ENCODE results near the gene MUC4. TPM values are rescaled to one million over a fixed set of nuclear protein-coding genes. Genes with fewer than 3 reads are reported as not detected.

The MUC4 gene
- total and polyA plus RNA-seq, 9 donors: 0.02 to 0.99 (median 0.31) TPM; not detected in 2

DNA sequence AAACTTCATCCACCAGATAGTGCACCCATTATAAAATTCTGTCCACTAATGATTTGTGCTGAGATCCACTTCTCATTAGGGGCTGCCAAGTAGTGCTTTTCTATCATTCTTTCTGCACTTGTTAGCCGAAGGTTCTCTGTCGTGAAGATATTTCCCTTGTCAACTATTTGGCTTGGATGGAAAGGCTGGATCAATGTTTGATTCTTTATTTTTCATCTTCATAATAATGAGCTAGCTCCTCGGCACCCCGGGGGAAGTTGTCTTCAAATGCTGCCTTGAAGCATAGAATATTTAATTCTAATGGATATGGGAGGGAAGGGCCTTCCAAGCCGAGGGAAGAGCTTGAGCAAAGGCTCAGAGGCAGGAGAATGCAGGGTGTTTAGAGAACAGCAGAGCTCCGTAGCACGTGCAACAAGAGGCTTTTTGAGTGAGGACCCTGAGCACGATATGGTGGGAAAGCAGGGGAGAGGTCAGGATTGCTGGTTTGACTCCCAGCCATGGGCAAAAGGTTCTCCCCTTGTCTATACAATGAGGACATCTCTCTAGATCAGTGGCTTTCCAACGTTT lies 107.2 kb downstream of the MUC4 start:
- H3K36me3 ChIP-seq: no peaks in the 10 kb centered on the region
- intact Hi-C loops (cut with DNase I): no loop called here
- WGBS, 3 donors: 51 to 71% (median 63%) methylated on average over 9 of the region's 9 CpGs

DNA sequence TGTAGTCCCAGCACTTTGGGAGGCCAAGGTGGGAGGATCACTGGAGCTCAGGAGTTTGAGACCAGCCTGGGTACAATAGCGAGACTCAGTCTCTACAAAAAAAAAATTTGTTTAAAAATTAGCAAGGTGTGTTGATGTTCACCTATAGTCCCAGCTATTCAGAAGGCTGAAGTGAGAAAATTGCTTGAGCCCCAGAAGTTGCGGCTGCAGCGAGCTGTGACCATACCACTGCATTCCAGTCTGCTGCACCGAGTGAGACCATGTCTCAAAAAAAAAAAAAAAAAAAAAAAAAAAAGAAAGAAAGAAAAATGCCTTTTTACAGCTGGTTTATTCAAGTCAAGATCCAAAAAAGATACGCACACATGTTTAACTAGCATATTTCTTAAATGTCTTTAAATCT lies 108.0 kb downstream of the MUC4 start:
- WGBS, 3 donors: 78 to 95% (median 86%) methylated on average over 5 of the region's 5 CpGs
- intact Hi-C loops (cut with DNase I): no loop called here
- H3K9me3 ChIP-seq: no peaks in the 10 kb centered on the region
- no peak overlapping the region for H3K27ac ChIP-seq
- TF ChIP-seq POLR2A (IDR thresholded peaks at IDR 0.05) (no peak), EP300 (IDR thresholded peaks at IDR 0.05) (no peak), CTCF (IDR thresholded peaks at IDR 0.05) (no peak)
- no peaks in the 10 kb centered on the region for H3K4me1 ChIP-seq (ENCODE audit: insufficient read depth)
- H3K4me3 ChIP-seq: no peak overlapping the region
- H3K36me3 ChIP-seq: no peaks in the 10 kb centered on the region
- H3K27me3 ChIP-seq: no peaks in the 10 kb centered on the region
- DNase-seq: no peak

More for the DNA sequence above, 107.2 kb downstream of the MUC4 start:
- Histone ChIP-seq H3K27me3 (no peaks in the 10 kb centered on the region), H3K4me3 (no peak overlapping the region), H3K27ac (no peak overlapping the region), H3K4me1 (ENCODE audit: insufficient read depth) (no peaks in the 10 kb centered on the region), H3K9me3 (no peaks in the 10 kb centered on the region)
- TF ChIP-seq POLR2A (IDR thresholded peaks at IDR 0.05) (no peak), EP300 (IDR thresholded peaks at IDR 0.05) (no peak), CTCF (IDR thresholded peaks at IDR 0.05) (no peak)
- no peak for DNase-seq

GRCh38 chr3:195701042-195701915 lies 110.5 kb downstream of the MUC4 start:
- H3K4me3 ChIP-seq: no peak overlapping the region
- no peaks in the 10 kb centered on the region for H3K4me1 ChIP-seq (ENCODE audit: insufficient read depth)
- TF ChIP-seq POLR2A (IDR thresholded peaks at IDR 0.05) (no peak), EP300 (IDR thresholded peaks at IDR 0.05) (no peak), CTCF (IDR thresholded peaks at IDR 0.05) (no peak)
- no peaks in the 10 kb centered on the region for H3K27me3 ChIP-seq
- H3K36me3 ChIP-seq: no peaks in the 10 kb centered on the region
- no peaks in the 10 kb centered on the region for H3K9me3 ChIP-seq
- intact Hi-C loops (cut with DNase I): no loop called here
- 59 to 70% (median 68%) methylated on average over 9 of the region's 9 CpGs for WGBS, 3 donors
- DNase-seq: no peak
- no peak overlapping the region for H3K27ac ChIP-seq

DNA sequence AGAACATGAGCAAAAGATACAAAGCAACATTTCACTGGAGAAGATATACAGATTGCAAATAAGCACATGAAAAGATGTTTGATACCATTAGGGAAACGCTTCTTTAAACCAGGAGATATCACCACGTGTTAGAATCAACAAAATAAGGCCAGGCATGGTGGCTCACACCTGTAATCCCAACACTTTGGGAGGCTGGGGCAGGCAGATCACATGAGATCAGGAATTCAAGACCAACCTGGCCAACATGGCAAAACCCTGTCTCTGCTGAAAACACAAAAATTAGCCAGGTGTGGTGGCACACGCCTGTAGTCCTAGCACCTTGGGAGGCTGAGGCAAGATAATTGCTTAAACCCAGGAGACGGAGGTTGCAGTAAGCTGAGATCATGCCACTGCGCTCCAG lies 111.4 kb downstream of the MUC4 start:
- TF ChIP-seq CTCF (IDR thresholded peaks at IDR 0.05): no peak
- TF ChIP-seq POLR2A (IDR thresholded peaks at IDR 0.05): no peak
- TF ChIP-seq EP300 (IDR thresholded peaks at IDR 0.05): no peak
- H3K4me1 ChIP-seq (ENCODE audit: insufficient read depth): no peaks in the 10 kb centered on the region
- no peak overlapping the region for H3K27ac ChIP-seq
- H3K9me3 ChIP-seq: no peaks in the 10 kb centered on the region
- no peaks in the 10 kb centered on the region for H3K36me3 ChIP-seq
- H3K4me3 ChIP-seq: no peak overlapping the region
- H3K27me3 ChIP-seq: no peaks in the 10 kb centered on the region
- intact Hi-C loops (cut with DNase I): no loop called here
- WGBS, 3 donors: 74 to 79% (median 78%) methylated on average over 5 of the region's 5 CpGs
- no peak for DNase-seq
